H7 (cell line): ENCODE measurements around the gene VAPA. TPM values are rescaled to one million over a fixed set of nuclear protein-coding genes. Genes with fewer than 3 reads are reported as not detected.

ENCODE experiments used
- DNase-seq: peaks from one replicate; pipeline ENCODE4 v3.0.0; 2012
- H3K27me3 ChIP-seq: 2 replicates; pipeline ENCODE4 v1.6.0; 2011; ENCODE audit warnings: mild to moderate bottlenecking, low read length; ENCODE audit not compliant: control insufficient read depth, insufficient read depth
- H3K36me3 ChIP-seq: replicated peaks from 2 replicates; pipeline ENCODE4 v1.5.1; 2011; ENCODE audit warnings: low read length; ENCODE audit not compliant: control insufficient read depth, insufficient read depth
- H3K4me3 ChIP-seq: 2 replicates; pipeline ENCODE4 v1.5.1; 2011; ENCODE audit warnings: low read depth, mild to moderate bottlenecking, control low read depth, low read length, moderate library complexity; ENCODE audit not compliant: insufficient read depth
- total RNA-seq: library from RNA; depleted of rRNA; stranded (reverse); fragments of >200 nt; shearing (Covaris generic); gene quantifications from 2 replicates; pipeline ENCODE4 v1.2.3, GENCODE V29; 2014

Gene VAPA
- total RNA-seq, 1 experiment from 2014 or later, result 121 TPM

GRCh38 chr18:9914584-9915290 lies 921 bp downstream of the VAPA start:
- Histone ChIP-seq H3K36me3 (no peaks in the 10 kb centered on the region), H3K4me3 (peak overlapping the region; percentile 96), H3K27me3 (no peaks in the 10 kb centered on the region)
- DNase-seq, result peak; percentile 62

- no peaks in the 10 kb centered on the region for H3K27me3 ChIP-seq
- H3K4me3 ChIP-seq, result peak overlapping the region; percentile 96
- H3K36me3 ChIP-seq, result no peaks in the 10 kb centered on the region
- no peak for DNase-seq
Measured at GRCh38 chr18:9915291-9916076, 1.7 kb downstream of the VAPA start.

GRCh38 chr18:9916077-9916639 lies 2.3 kb downstream of the VAPA start:
- Histone ChIP-seq H3K27me3 (no peaks in the 10 kb centered on the region), H3K36me3 (no peaks in the 10 kb centered on the region), H3K4me3 (no peak overlapping the region)
- DNase-seq, result peak; percentile 16

GRCh38 chr18:9916808-9917207 lies 3.0 kb downstream of the VAPA start:
- no peaks in the 10 kb centered on the region for H3K36me3 ChIP-seq
- no peaks in the 10 kb centered on the region for H3K27me3 ChIP-seq
- H3K4me3 ChIP-seq, result no peak overlapping the region
- DNase-seq, result no peak

GRCh38 chr18:9918016-9918680 lies 4.3 kb downstream of the VAPA start:
- H3K36me3 ChIP-seq, result no peaks in the 10 kb centered on the region
- H3K4me3 ChIP-seq, result no peak overlapping the region
- H3K27me3 ChIP-seq, result no peaks in the 10 kb centered on the region
- DNase-seq, result no peak

- Histone ChIP-seq H3K4me3 (no peak overlapping the region), H3K36me3 (no peaks in the 10 kb centered on the region), H3K27me3 (no peaks in the 10 kb centered on the region)
- no peak for DNase-seq
Measured at GRCh38 chr18:9919564-9920232, 5.9 kb downstream of the VAPA start.

- no peak overlapping the region for H3K4me3 ChIP-seq
- DNase-seq, result no peak
- no peaks in the 10 kb centered on the region for H3K36me3 ChIP-seq
- H3K27me3 ChIP-seq, result no peaks in the 10 kb centered on the region
Measured at GRCh38 chr18:9922592-9923311, 8.9 kb downstream of the VAPA start.

- Histone ChIP-seq H3K27me3 (no peaks in the 10 kb centered on the region), H3K4me3 (no peak overlapping the region), H3K36me3 (no peaks in the 10 kb centered on the region)
- no peak for DNase-seq
Measured at GRCh38 chr18:9924371-9924943, 10.6 kb downstream of the VAPA start.

GRCh38 chr18:9925369-9925768 lies 11.6 kb downstream of the VAPA start:
- DNase-seq, result no peak
- Histone ChIP-seq H3K27me3 (no peaks in the 10 kb centered on the region), H3K4me3 (no peak overlapping the region)

GRCh38 chr18:9925795-9926194 lies 12.0 kb downstream of the VAPA start:
- no peak overlapping the region for H3K4me3 ChIP-seq
- no peaks in the 10 kb centered on the region for H3K36me3 ChIP-seq
- no peak for DNase-seq
- H3K27me3 ChIP-seq, result no peaks in the 10 kb centered on the region

More at GRCh38 chr18:9925369-9925768, 11.6 kb downstream of the VAPA start:
- no peaks in the 10 kb centered on the region for H3K36me3 ChIP-seq

- H3K36me3 ChIP-seq, result no peaks in the 10 kb centered on the region
- no peak for DNase-seq
- H3K4me3 ChIP-seq, result no peak overlapping the region
- H3K27me3 ChIP-seq, result no peaks in the 10 kb centered on the region
Measured at GRCh38 chr18:9926223-9926894, 12.5 kb downstream of the VAPA start.

- Histone ChIP-seq H3K27me3 (no peaks in the 10 kb centered on the region), H3K4me3 (no peak overlapping the region), H3K36me3 (no peaks in the 10 kb centered on the region)
- no peak for DNase-seq
Measured at GRCh38 chr18:9926977-9927376, 13.2 kb downstream of the VAPA start.

- Histone ChIP-seq H3K36me3 (no peaks in the 10 kb centered on the region), H3K27me3 (no peaks in the 10 kb centered on the region), H3K4me3 (no peak overlapping the region)
- DNase-seq, result no peak
Measured at GRCh38 chr18:9927392-9928063, 13.7 kb downstream of the VAPA start.
